GM21515 (cell line): ENCODE results near the gene MANBA.
A peak's percentile ranks its signal among the peaks of the same experiment; 100 is the strongest.
"Not testable (repeated sequence)": the region's sequence is repeated elsewhere in the genome, so short reads cannot be mapped to it uniquely, and the experiment has no call there.

Source experiments
- ATAC-seq: cut with Tn5 transposase; IDR thresholded peaks from one replicate; pipeline ENCODE4 v1.9.1; 2021; ENCODE audit not compliant: unreplicated experiment

Gene MANBA

GRCh38 chr4:102725229-102725628 is 35.5 kb downstream of the MANBA start:
- no peak for ATAC-seq

- ATAC-seq = no peak
Observed at GRCh38 chr4:102723511-102723910, 37.3 kb downstream of the MANBA start.

- ATAC-seq = no peak
Observed at GRCh38 chr4:102722740-102723139, 38.0 kb downstream of the MANBA start.

- not testable (repeated sequence) for ATAC-seq
Observed at GRCh38 chr4:102718833-102719575, 41.8 kb downstream of the MANBA start.

- ATAC-seq = no peak
Observed at GRCh38 chr4:102717448-102718092, 43.2 kb downstream of the MANBA start.

- no peak for ATAC-seq
Observed at GRCh38 chr4:102715057-102715456, 45.7 kb downstream of the MANBA start.

GRCh38 chr4:102713774-102714173 is 47.0 kb downstream of the MANBA start:
- ATAC-seq = not testable (repeated sequence)

- no peak for ATAC-seq
Observed at GRCh38 chr4:102713096-102713495, 47.7 kb downstream of the MANBA start.

GRCh38 chr4:102710986-102711385 is 49.8 kb downstream of the MANBA start:
- no peak for ATAC-seq

- ATAC-seq = not testable (repeated sequence)
Observed at GRCh38 chr4:102709060-102709459, 51.7 kb downstream of the MANBA start.

- no peak for ATAC-seq
Observed at GRCh38 chr4:102707150-102707549, 53.6 kb downstream of the MANBA start.

- ATAC-seq = no peak
Observed at GRCh38 chr4:102705391-102705935, 55.3 kb downstream of the MANBA start.

GRCh38 chr4:102696758-102697157 is 64.0 kb downstream of the MANBA start:
- ATAC-seq = no peak

GRCh38 chr4:102694791-102695190 is 66.0 kb downstream of the MANBA start:
- ATAC-seq = no peak

- no peak for ATAC-seq
Observed at GRCh38 chr4:102693861-102694260, 66.9 kb downstream of the MANBA start.

- no peak for ATAC-seq
Observed at GRCh38 chr4:102693262-102693850, 67.4 kb downstream of the MANBA start.

- no peak for ATAC-seq
Observed at GRCh38 chr4:102692474-102692873, 68.3 kb downstream of the MANBA start.

- peak; percentile 31 for ATAC-seq
Observed at GRCh38 chr4:102687982-102688433, 72.8 kb downstream of the MANBA start.

- peak; percentile 90 for ATAC-seq
Observed at GRCh38 chr4:102687373-102687981, 73.3 kb downstream of the MANBA start.

- ATAC-seq = no peak
Observed at GRCh38 chr4:102685768-102686167, 75.0 kb downstream of the MANBA start.

GRCh38 chr4:102684610-102685052 is 76.1 kb downstream of the MANBA start:
- ATAC-seq = no peak
